Upper lobe of left lung (tissue), 6 donors: ENCODE data around the gene SYNE3. TPM values are rescaled to one million over a fixed set of nuclear protein-coding genes. Genes with fewer than 3 reads are reported as not detected.
A peak's percentile ranks its signal among the peaks of the same experiment; 100 is the strongest.

ENCODE experiments used
- ATAC-seq, 2 donors: fragments of 200-7000 bp; cut with Tn5 transposase; one replicate each; pipeline ENCODE4 v1.9.1; 2022; ENCODE audit warnings: mild to moderate bottlenecking in 2 of 2, moderate library complexity in 2 of 2; ENCODE audit not compliant: low FRiP score in 2 of 2
- DNase-seq, 2 donors: peaks; one replicate each; pipeline ENCODE4 v3.0.0-alpha.2; 2019 to 2020
- H3K27ac ChIP-seq, 4 donors: fragments of 200-600 bp; sonication (generic); one replicate each; pipeline ENCODE4 v1.5.1; 2016 to 2019
- H3K27me3 ChIP-seq, 4 donors: fragments of 200-600 bp; sonication (generic); one replicate each; pipeline ENCODE4 v1.5.1; 2017 to 2019
- H3K36me3 ChIP-seq, 4 donors: fragments of 200-600 bp; sonication (generic); one replicate each; pipeline ENCODE4 v1.5.1; 2016 to 2019
- H3K4me1 ChIP-seq, 4 donors: fragments of 200-600 bp; sonication (generic); one replicate each; pipeline ENCODE4 v1.5.1; 2018 to 2019
- H3K4me3 ChIP-seq, 4 donors: fragments of 200-600 bp; sonication (generic); one replicate each; pipeline ENCODE4 v1.5.1; 2017 to 2019; ENCODE audit warnings: mild to moderate bottlenecking in 2 of 4, moderate library complexity in 1 of 4
- H3K9me3 ChIP-seq, 4 donors: fragments of 200-600 bp; sonication (generic); one replicate each; pipeline ENCODE4 v1.5.1; 2018 to 2019
- CTCF ChIP-seq, 6 experiments: fragments of 450-650 bp in 4 of 6; fragments of 200-600 bp in 2 of 6; sonication (generic) in 2 of 6; IDR thresholded peaks; one replicate each; pipeline ENCODE4 v1.5.1; 2016 to 2019; ENCODE audit warnings: antibody characterized with exemption in 6 of 6
- EP300 ChIP-seq, 4 donors: sonication (generic); formaldehyde crosslinking; IDR thresholded peaks; one replicate each; pipeline ENCODE4 v1.5.1; 2017; ENCODE audit warnings: antibody characterized with exemption in 4 of 4, control low read depth in 2 of 4
- POLR2A ChIP-seq, 4 donors: fragments of 450-650 bp; IDR thresholded peaks; one replicate each; pipeline ENCODE4 v1.5.1; 2016 to 2017; ENCODE audit warnings: antibody characterized with exemption in 4 of 4, mild to moderate bottlenecking in 2 of 4
- POLR2AphosphoS5 ChIP-seq, 2 donors: sonication (generic); formaldehyde crosslinking; IDR thresholded peaks; one replicate each; pipeline ENCODE4 v1.5.1; 2017; ENCODE audit warnings: antibody characterized with exemption in 2 of 2
- WGBS, 2 donors: methylation state at CpG; one replicate each; pipeline ENCODE4 v1.1.5; 2017 to 2018; 5-methylcytosine and 5-hydroxymethylcytosine counted together
- total RNA-seq, 6 donors: library from RNA; depleted of rRNA in 4 of 6; stranded (reverse); fragments of >200 nt in 4 of 6; gene quantifications; one replicate each; pipeline versions ENCODE4 v1.1.0 to v1.2.1, GENCODE V29; 2016 to 2021
- donor health status: DM: no; HTN: no; CAD: no; lungs with moderate emphysema.
- donor health status: DM: no; HTN: yes; CAD: no; lungs with severe emphysema.

The SYNE3 gene
- total RNA-seq, 6 donors from 2014 or later, result 15.6 to 38.8 (median 19.0) TPM

- Histone ChIP-seq H3K27me3 (no peaks in the 10 kb centered on the region), H3K4me1 (peaks cover 49 to 70% (median 65%) of the 10 kb centered on the region in 4 donors), H3K4me3 (peak overlapping the region; percentile 85 to 100 (median 88)), H3K9me3 (no peaks in the 10 kb centered on the region), H3K36me3 (peaks cover 0 to 3% (median 0%) of the 10 kb centered on the region in 4 donors), H3K27ac (peak overlapping the region; percentile 81 to 90 (median 84))
- DNase-seq (peak in 1 of 2 donors; percentile 78), ATAC-seq (no peak)
- 0 to 1% methylated on average over 16 to 18 of the region's 18 CpGs for WGBS, 2 donors
- no peak for TF ChIP-seq POLR2AphosphoS5 (IDR thresholded peaks at IDR 0.05)
- no peak for TF ChIP-seq CTCF (IDR thresholded peaks at IDR 0.05)
- no peak for TF ChIP-seq POLR2A (IDR thresholded peaks at IDR 0.05)
- TF ChIP-seq EP300 (IDR thresholded peaks at IDR 0.05), result no peak
These were observed 17.4 kb upstream of the SYNE3 start for GRCh38 chr14:95533822-95534221.

GRCh38 chr14:95533391-95533821, 17.0 kb upstream of the SYNE3 start:
- 6 to 17% methylated on average over 9 to 10 of the region's 10 CpGs for WGBS, 2 donors

GRCh38 chr14:95531969-95532368, 15.5 kb upstream of the SYNE3 start:
- DNase-seq (no peak), ATAC-seq (no peak)
- H3K4me3 ChIP-seq, result no peak overlapping the region
- H3K9me3 ChIP-seq, result no peaks in the 10 kb centered on the region
- peaks cover 0 to 3% (median 0%) of the 10 kb centered on the region in 4 donors for H3K36me3 ChIP-seq
- peaks cover 48 to 65% (median 58%) of the 10 kb centered on the region in 4 donors for H3K4me1 ChIP-seq
- TF ChIP-seq POLR2AphosphoS5 (IDR thresholded peaks at IDR 0.05) (no peak), EP300 (IDR thresholded peaks at IDR 0.05) (no peak), CTCF (IDR thresholded peaks at IDR 0.05) (no peak), POLR2A (IDR thresholded peaks at IDR 0.05) (no peak)
- H3K27me3 ChIP-seq, result no peaks in the 10 kb centered on the region
- 48 to 51% methylated on average over 3 of the region's 3 CpGs for WGBS, 2 donors
- H3K27ac ChIP-seq, result no peak overlapping the region

More at GRCh38 chr14:95533391-95533821, 17.0 kb upstream of the SYNE3 start:
- H3K36me3 ChIP-seq, result peaks cover 0 to 3% (median 0%) of the 10 kb centered on the region in 4 donors
- no peaks in the 10 kb centered on the region for H3K9me3 ChIP-seq
- no peak for TF ChIP-seq EP300 (IDR thresholded peaks at IDR 0.05)
- no peak for TF ChIP-seq POLR2AphosphoS5 (IDR thresholded peaks at IDR 0.05)
- TF ChIP-seq POLR2A (IDR thresholded peaks at IDR 0.05), result no peak
- TF ChIP-seq CTCF (IDR thresholded peaks at IDR 0.05), result no peak
- no peak for DNase-seq
- peak overlapping the region; percentile 81 to 90 (median 84) for H3K27ac ChIP-seq
- no peaks in the 10 kb centered on the region for H3K27me3 ChIP-seq
- peak overlapping the region; percentile 85 to 100 (median 88) for H3K4me3 ChIP-seq
- ATAC-seq, result no peak
- peaks cover 49 to 66% (median 64%) of the 10 kb centered on the region in 4 donors for H3K4me1 ChIP-seq

GRCh38 chr14:95531473-95531872, 15.0 kb upstream of the SYNE3 start:
- Histone ChIP-seq H3K36me3 (peaks cover 0 to 3% (median 0%) of the 10 kb centered on the region in 4 donors), H3K27me3 (no peaks in the 10 kb centered on the region), H3K4me1 (peaks cover 50 to 65% (median 58%) of the 10 kb centered on the region in 4 donors), H3K9me3 (no peaks in the 10 kb centered on the region), H3K27ac (peak overlapping the region in 2 of 4 donors; percentile 15 to 16), H3K4me3 (no peak overlapping the region)
- DNase-seq, result no peak
- 26 to 36% methylated on average over 3 of the region's 3 CpGs for WGBS, 2 donors
- no peak for ATAC-seq
- TF ChIP-seq POLR2AphosphoS5 (IDR thresholded peaks at IDR 0.05) (no peak), EP300 (IDR thresholded peaks at IDR 0.05) (no peak), POLR2A (IDR thresholded peaks at IDR 0.05) (no peak), CTCF (IDR thresholded peaks at IDR 0.05) (no peak)
